Astrocyte of the spinal cord (primary cell): ENCODE results near the gene KCNC4.

ENCODE experiments used
- DNase-seq: peaks from one replicate; pipeline ENCODE4 v3.0.0; 2011; ENCODE audit warnings: low read depth, low spot score
- H3K4me3 ChIP-seq: 2 replicates; pipeline ENCODE4 v1.5.1; 2011; ENCODE audit warnings: low read depth, mild to moderate bottlenecking, low read length, moderate library complexity
- CTCF ChIP-seq: IDR thresholded peaks from 2 replicates; pipeline ENCODE4 v1.5.1; 2012; ENCODE audit warnings: low read depth, mild to moderate bottlenecking, low read length, inconsistent platforms
- in situ Hi-C: cut with HindIII; loops from 2 replicates; pipeline ENCODE4 v1.10.0; 2017; ENCODE audit warnings: low sequenced_read_pairs

Gene KCNC4

DNA sequence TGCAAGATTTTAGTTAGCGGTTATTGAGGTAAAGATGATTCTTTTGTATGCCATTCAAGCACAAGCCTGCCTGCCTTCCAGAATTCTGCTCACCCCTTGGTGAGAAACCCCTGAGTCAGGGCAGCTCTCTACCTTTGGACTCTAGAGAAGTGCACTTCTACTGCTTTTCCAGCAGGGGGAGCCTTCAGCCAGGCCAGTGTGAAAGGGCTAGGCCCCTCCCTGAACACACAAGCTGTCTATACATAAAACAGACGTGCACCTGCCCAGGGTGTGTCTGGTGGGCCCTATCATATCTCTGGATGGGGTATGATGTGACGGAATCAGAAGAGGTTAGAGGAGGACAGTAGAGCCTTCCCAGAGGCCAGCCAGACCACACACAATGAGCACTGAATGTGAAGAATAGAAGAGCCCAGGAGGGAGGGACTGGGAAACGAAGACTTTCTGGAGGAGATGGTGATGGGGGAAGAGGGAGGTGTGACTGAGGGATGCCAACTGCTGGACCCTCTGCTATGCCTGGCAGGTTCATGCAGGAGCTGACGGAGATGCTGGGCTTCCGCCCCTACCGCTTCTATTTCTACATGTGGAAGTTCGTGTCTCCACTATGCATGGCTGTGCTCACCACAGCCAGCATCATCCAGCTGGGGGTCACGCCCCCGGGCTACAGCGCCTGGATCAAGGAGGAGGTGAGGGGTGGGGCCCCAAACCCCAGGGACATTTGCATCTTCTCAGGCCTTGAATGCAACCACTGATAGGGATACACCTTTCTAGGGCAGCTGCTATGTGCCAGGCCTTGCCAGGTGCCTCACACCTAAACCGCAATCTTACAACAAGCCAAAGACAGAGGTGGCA is 13.0 kb upstream of the KCNC4 start:
- in situ Hi-C loops, result no loop called here
- DNase-seq, result peak; percentile 39
- no peak overlapping the region for H3K4me3 ChIP-seq
- peak; percentile 97 for TF ChIP-seq CTCF

DNA sequence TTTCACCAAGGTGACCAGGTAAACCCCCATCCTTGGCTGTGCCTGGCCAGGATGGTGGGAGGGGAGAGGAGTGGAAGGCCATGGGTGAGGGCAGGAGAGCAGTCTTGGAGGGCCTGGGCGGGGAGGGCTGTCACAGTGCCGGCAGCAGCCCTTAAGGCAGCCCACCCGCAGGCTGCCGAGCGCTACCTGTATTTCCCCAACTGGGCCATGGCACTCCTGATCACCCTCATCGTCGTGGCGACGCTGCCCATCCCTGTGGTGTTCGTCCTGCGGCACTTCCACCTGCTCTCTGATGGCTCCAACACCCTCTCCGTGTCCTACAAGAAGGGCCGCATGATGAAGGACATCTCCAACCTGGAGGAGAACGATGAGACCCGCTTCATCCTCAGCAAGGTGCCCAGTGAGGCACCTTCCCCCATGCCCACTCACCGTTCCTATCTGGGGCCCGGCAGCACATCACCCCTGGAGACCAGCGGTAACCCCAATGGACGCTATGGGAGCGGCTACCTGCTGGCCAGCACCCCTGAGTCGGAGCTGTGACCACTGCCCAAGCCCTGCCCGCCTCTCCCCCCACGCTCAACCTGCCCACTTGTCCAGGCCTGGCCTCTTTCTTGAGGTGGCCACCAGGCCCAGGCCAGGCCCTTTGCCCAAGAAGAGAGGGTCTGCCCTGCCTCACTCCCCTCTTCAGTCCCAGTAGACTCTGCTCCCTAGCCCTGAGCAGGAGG is 12.0 kb upstream of the KCNC4 start:
- H3K4me3 ChIP-seq, result no peak overlapping the region
- DNase-seq, result no peak
- in situ Hi-C loops, result no loop called here
- no peak for TF ChIP-seq CTCF

DNA sequence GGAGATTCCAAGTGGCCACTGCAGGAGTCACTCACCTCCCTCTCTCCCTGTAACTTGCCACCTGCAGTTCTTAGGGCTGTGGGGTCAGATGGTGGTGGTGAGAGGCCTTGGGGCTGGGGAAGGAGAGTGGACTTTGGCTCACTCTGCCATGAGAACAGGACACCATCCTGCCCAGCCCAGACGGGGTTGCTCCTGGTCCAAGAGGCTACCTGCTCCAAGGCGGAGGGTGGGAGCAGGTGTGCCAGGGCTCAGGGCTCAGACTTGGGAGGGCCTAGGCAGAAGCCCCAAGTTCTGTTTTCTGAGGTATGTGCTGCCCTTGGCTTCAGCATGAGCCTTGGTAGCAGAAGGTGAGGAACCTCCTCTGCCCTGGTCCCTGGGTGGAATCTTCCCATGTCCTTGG is 11.4 kb upstream of the KCNC4 start:
- TF ChIP-seq CTCF, result no peak
- no peak overlapping the region for H3K4me3 ChIP-seq
- in situ Hi-C loops, result no loop called here
- no peak for DNase-seq

- in situ Hi-C loops, result no loop called here
- H3K4me3 ChIP-seq, result no peak overlapping the region
- TF ChIP-seq CTCF, result no peak
- DNase-seq, result no peak
These were observed 9.9 kb upstream of the KCNC4 start for GRCh38 chr1:110200190-110200589.

DNA sequence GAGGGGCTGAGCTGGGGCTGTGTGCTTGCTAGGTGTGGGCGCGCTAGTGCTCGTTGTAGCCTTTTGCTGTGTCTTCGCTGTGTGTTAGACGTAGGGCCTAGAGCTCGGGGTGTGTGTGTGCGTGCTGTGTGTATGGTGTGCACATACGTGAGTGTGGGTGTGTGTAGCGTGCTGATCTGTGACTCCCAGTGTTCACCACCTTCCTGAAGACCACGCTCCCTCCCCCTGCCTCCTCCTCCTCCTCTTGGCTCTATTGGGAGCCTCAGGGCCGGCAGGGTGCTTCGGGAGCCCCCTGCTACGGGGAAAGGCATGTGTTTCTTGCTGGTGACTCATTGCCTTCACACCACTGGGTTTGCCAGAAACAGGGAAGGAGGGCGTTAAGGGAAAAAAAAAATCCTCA is 9.4 kb upstream of the KCNC4 start:
- TF ChIP-seq CTCF, result no peak
- no peak overlapping the region for H3K4me3 ChIP-seq
- in situ Hi-C loops, result no loop called here
- no peak for DNase-seq

GRCh38 chr1:110201157-110201825 is 8.8 kb upstream of the KCNC4 start:
- no peak for DNase-seq
- in situ Hi-C loops, result no loop called here
- TF ChIP-seq CTCF, result no peak
- no peak overlapping the region for H3K4me3 ChIP-seq
